Neuron (in vitro differentiated cells): ENCODE measurements around the gene DVL2.

ENCODE experiments used
- H2AFZ ChIP-seq: one replicate; pipeline ENCODE4 v1.6.1; 2013; ENCODE audit warnings: low read depth, mild to moderate bottlenecking, inconsistent platforms, low read length, moderate library complexity
- H3K27me3 ChIP-seq: one replicate; pipeline ENCODE4 v1.6.1; 2013; ENCODE audit warnings: low read length; ENCODE audit not compliant: insufficient read depth
- H3K36me3 ChIP-seq: one replicate; pipeline ENCODE4 v1.6.1; 2013; ENCODE audit warnings: low read length; ENCODE audit not compliant: insufficient read depth
- H3K4me1 ChIP-seq: one replicate; pipeline ENCODE4 v1.6.1; 2013; ENCODE audit warnings: low read length; ENCODE audit not compliant: insufficient read depth
- H3K4me3 ChIP-seq: 2 replicates; pipeline ENCODE4 v1.5.1; 2013; ENCODE audit warnings: mild to moderate bottlenecking, low read length, moderate library complexity
- H3K9me3 ChIP-seq: one replicate; pipeline ENCODE4 v1.6.1; 2013; ENCODE audit warnings: low read length

The DVL2 gene

DNA sequence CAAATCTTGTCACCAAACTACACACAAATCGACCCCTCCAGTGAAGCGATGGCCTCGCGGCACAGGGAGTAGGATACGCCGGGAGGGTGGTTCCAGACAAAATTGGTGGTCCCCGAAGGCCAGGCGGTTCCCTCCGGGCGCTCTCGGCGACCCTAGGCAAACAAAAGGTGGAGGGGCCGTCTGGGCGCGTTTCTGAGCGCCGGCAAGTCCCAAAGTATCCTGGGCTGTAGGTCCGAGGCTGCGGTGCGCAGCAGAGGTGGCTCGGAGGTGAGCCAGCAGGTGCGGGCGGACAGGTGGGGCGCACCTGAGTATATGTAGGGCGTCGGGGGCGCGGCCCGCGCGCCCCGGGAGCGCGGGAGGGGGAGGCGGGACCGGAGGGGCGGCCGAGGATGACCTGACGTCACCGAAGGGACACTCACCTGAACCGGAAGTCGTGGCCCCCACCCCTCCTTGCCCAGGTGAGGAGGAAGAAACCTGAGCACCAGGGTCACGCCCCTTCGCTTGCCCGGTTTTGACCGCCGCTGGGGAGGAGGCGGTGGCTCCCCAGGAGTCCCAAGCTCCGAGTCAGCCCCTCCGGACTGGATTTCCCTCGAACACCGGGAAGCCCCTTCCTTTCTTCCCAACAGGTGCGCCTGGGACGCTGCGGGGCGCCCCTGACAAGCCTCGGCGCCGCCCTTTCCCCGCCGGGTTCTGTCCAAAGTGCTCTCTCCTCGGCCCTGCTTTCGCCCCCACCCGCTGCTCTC lies 28.0 kb upstream of the DVL2 start, which contains the start of gene CLDN7:
Gene CLDN7, minus strand, starts transcription at position 287 of the 743 bp plus-strand sequence. CDS start 435 bp downstream, outside the sequence.
- Histone ChIP-seq H3K27me3 (peaks cover 45% of the 10 kb centered on the region), H2AFZ (no peak within 1 kb of the TSS), H3K9me3 (peaks cover 6% of the 10 kb centered on the region), H3K4me1 (peaks cover 3% of the 10 kb centered on the region), H3K36me3 (peaks cover 21% of the 10 kb centered on the region), H3K4me3 (no peak within 1 kb of the TSS)

- Histone ChIP-seq H3K9me3 (peaks cover 6% of the 10 kb centered on the region), H3K4me1 (peaks cover 3% of the 10 kb centered on the region), H3K36me3 (peaks cover 25% of the 10 kb centered on the region), H3K4me3 (no peak overlapping the region), H3K27me3 (peaks cover 45% of the 10 kb centered on the region), H2AFZ (no peak overlapping the region)
Measured at GRCh38 chr17:7261379-7262191, 27.3 kb upstream of the DVL2 start.

- no peak overlapping the region for H3K4me3 ChIP-seq
- H3K36me3 ChIP-seq = peaks cover 33% of the 10 kb centered on the region
- H3K27me3 ChIP-seq = peaks cover 43% of the 10 kb centered on the region
- peaks cover 6% of the 10 kb centered on the region for H3K9me3 ChIP-seq
- no peak overlapping the region for H2AFZ ChIP-seq
- peaks cover 3% of the 10 kb centered on the region for H3K4me1 ChIP-seq
Measured at GRCh38 chr17:7260651-7261378, 26.5 kb upstream of the DVL2 start.

GRCh38 chr17:7260151-7260550 lies 25.8 kb upstream of the DVL2 start:
- H3K4me1 ChIP-seq = peaks cover 3% of the 10 kb centered on the region
- H3K27me3 ChIP-seq = peaks cover 43% of the 10 kb centered on the region
- H3K4me3 ChIP-seq = no peak overlapping the region

GRCh38 chr17:7259555-7259889 lies 25.2 kb upstream of the DVL2 start:
- H3K27me3 ChIP-seq = peaks cover 43% of the 10 kb centered on the region

More at GRCh38 chr17:7260151-7260550, 25.8 kb upstream of the DVL2 start:
- Histone ChIP-seq H2AFZ (no peak overlapping the region), H3K36me3 (peaks cover 36% of the 10 kb centered on the region), H3K9me3 (peaks cover 6% of the 10 kb centered on the region)

GRCh38 chr17:7258731-7259554 lies 24.6 kb upstream of the DVL2 start:
- no peak overlapping the region for H2AFZ ChIP-seq
- peaks cover 38% of the 10 kb centered on the region for H3K27me3 ChIP-seq
- peaks cover 3% of the 10 kb centered on the region for H3K4me1 ChIP-seq
- no peak overlapping the region for H3K4me3 ChIP-seq
- peaks cover 6% of the 10 kb centered on the region for H3K9me3 ChIP-seq
- H3K36me3 ChIP-seq = peaks cover 48% of the 10 kb centered on the region

More at GRCh38 chr17:7259555-7259889, 25.2 kb upstream of the DVL2 start:
- peaks cover 42% of the 10 kb centered on the region for H3K36me3 ChIP-seq
- no peak overlapping the region for H2AFZ ChIP-seq
- H3K4me3 ChIP-seq = no peak overlapping the region
- H3K4me1 ChIP-seq = peaks cover 3% of the 10 kb centered on the region
- H3K9me3 ChIP-seq = peaks cover 6% of the 10 kb centered on the region

DNA sequence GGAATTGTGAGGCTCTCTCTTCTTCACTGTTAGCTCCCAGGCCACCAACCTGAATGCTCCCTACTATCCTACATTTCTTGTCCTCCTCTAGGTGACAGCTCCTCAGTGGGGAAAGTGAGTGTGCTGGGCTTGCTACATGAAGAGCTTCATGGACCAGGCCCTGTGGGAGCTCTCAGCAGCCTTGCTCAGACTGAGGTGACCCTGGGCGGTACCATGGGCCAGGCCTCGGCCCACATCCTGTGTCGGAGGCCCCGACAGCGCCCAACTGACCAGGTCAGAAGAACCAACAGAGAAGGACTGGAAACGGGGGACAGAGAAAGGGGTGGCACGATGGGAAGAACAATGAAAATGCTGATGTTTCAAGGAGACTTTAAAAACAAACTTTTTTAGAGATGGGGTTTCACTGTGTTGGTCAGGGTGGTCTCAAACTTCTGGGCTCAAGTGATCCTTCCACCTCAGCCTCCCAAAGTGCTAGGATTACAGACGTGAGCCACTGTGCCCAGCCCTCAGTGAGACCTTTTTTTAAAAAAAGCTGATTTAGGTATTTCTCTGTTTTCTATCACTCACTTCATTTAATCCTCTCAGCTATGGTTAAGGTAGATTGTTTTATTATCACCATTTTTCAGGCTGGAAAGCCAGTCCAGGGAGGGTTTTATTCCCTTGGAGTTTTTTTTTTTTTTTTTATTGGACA lies 22.6 kb upstream of the DVL2 start:
- peaks cover 17% of the 10 kb centered on the region for H3K27me3 ChIP-seq
- H3K9me3 ChIP-seq = peaks cover 6% of the 10 kb centered on the region
- H3K4me3 ChIP-seq = no peak overlapping the region
- H3K36me3 ChIP-seq = peaks cover 54% of the 10 kb centered on the region
- H2AFZ ChIP-seq = no peak overlapping the region
- peaks cover 8% of the 10 kb centered on the region for H3K4me1 ChIP-seq

DNA sequence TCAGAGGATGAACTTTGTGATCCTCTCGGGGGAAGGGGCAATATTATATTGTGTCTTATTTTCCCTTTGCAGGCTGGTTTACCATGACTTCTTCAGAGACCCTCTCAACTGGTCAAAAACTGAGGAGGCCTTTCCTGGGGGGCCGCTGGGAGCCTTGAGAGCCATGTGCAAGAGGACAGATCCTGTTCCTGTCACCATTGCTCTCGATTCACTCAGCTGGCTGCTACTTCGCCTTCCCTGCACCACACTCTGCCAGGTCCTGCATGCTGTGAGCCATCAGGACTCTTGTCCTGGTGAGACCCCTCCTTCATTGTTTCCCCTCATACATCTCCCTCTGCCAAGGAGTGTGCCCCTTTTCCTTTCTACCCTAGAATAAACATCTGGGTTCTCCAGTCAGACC lies 20.2 kb upstream of the DVL2 start:
- H3K9me3 ChIP-seq = no peaks in the 10 kb centered on the region
- H3K4me3 ChIP-seq = no peak overlapping the region
- H2AFZ ChIP-seq = no peak overlapping the region
- no peaks in the 10 kb centered on the region for H3K27me3 ChIP-seq
- H3K36me3 ChIP-seq = peaks cover 50% of the 10 kb centered on the region
- peaks cover 19% of the 10 kb centered on the region for H3K4me1 ChIP-seq

- H3K36me3 ChIP-seq = peaks cover 36% of the 10 kb centered on the region
Measured at GRCh38 chr17:7253082-7253481, 18.8 kb upstream of the DVL2 start.

GRCh38 chr17:7252176-7253043 lies 18.1 kb upstream of the DVL2 start, which contains the start of gene ELP5:
ELP5 (plus strand) TSS chr17:7252215; CDS start chr17:7252551, 336 bp downstream.
- Histone ChIP-seq H3K27me3 (no peaks in the 10 kb centered on the region), H3K4me1 (peaks cover 26% of the 10 kb centered on the region), H2AFZ (peak within 1 kb of the TSS; percentile 47), H3K9me3 (no peaks in the 10 kb centered on the region), H3K36me3 (peaks cover 33% of the 10 kb centered on the region), H3K4me3 (peak within 1 kb of the TSS; percentile 92)

More at GRCh38 chr17:7253082-7253481, 18.8 kb upstream of the DVL2 start:
- no peak overlapping the region for H2AFZ ChIP-seq
- no peaks in the 10 kb centered on the region for H3K27me3 ChIP-seq
- no peaks in the 10 kb centered on the region for H3K9me3 ChIP-seq
- peak overlapping the region; percentile 92 for H3K4me3 ChIP-seq
- peaks cover 26% of the 10 kb centered on the region for H3K4me1 ChIP-seq

- Histone ChIP-seq H3K36me3 (peaks cover 35% of the 10 kb centered on the region), H3K4me1 (peaks cover 26% of the 10 kb centered on the region)
Measured at GRCh38 chr17:7251661-7252175, 17.4 kb upstream of the DVL2 start, which contains the start of gene CTDNEP1. CTDNEP1 (minus strand) TSS chr17:7251734; CDS start chr17:7251296, 438 bp downstream.

More at GRCh38 chr17:7251661-7252175, 17.4 kb upstream of the DVL2 start, which contains the start of gene CTDNEP1:
- peak within 1 kb of the TSS; percentile 92 for H3K4me3 ChIP-seq
- no peaks in the 10 kb centered on the region for H3K9me3 ChIP-seq
- H3K27me3 ChIP-seq = no peaks in the 10 kb centered on the region
- peak within 1 kb of the TSS; percentile 47 for H2AFZ ChIP-seq
